WERI-Rb-1 (cell line): ENCODE results near the gene OR13J1.

Experiments
- DNase-seq: peaks from one replicate; pipeline ENCODE4 v3.0.0-alpha.2; 2020
- H3K27ac ChIP-seq: fragments of 250-450 bp; sonication (Bioruptor Pico); 2 replicates; pipeline ENCODE4 v1.5.1; 2020; ENCODE audit warnings: mild to moderate bottlenecking, moderate library complexity
- H3K27me3 ChIP-seq: fragments of 250-450 bp; sonication (Bioruptor Pico); 2 replicates; pipeline ENCODE4 v1.5.1; 2021; ENCODE audit warnings: mild to moderate bottlenecking, low read depth, moderate library complexity; ENCODE audit not compliant: insufficient read depth, severe bottlenecking
- H3K36me3 ChIP-seq: fragments of 250-450 bp; sonication (Bioruptor Pico); 2 replicates; pipeline ENCODE4 v1.5.1; 2020; ENCODE audit warnings: mild to moderate bottlenecking, moderate library complexity
- H3K4me3 ChIP-seq: 2 replicates; pipeline ENCODE4 v1.5.1; 2011; ENCODE audit warnings: low read depth, mild to moderate bottlenecking, control low read depth, low read length
- H3K9me3 ChIP-seq: fragments of 250-450 bp; sonication (Bioruptor Pico); 2 replicates; pipeline ENCODE4 v1.5.1; 2021; ENCODE audit warnings: mild to moderate bottlenecking, moderate library complexity; ENCODE audit not compliant: severe bottlenecking
- TF ChIP-seq, protein P1 (sequence below): IDR thresholded peaks from 2 replicates; pipeline ENCODE4 v1.5.1; 2011; ENCODE audit warnings: low read depth, mild to moderate bottlenecking, control low read depth, inconsistent platforms, low read length

OR13J1 gene

DNA sequence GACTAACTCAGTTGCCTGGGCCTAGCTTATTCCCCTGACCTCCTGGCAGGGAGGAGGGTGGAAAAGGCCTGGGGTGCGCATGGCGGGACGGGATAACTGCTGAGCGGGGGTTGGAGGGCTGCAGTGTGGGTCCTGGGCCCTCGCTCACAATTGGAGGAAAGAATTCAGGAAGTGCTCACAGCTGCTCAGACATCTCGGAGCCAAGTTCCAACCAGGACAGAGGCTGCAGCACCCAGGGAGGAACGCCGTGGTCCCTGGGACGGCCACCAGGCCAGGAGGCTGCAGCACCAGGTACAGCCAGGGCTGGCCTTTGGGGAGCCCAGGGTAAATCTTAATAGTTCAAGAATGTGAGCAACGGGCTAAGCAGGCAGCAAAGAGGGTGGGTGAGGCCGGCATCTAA is 39.1 kb upstream of the OR13J1 start, which contains the start of gene SPAAR:
TSS of gene SPAAR (plus strand) at position 217 of the 400 bp plus-strand sequence. CDS start 974 bp downstream, outside the sequence.
- no peak within 1 kb of the TSS for H3K4me3 ChIP-seq
- peak within 1 kb of the TSS; percentile 41 for H3K27ac ChIP-seq
- TF ChIP-seq, protein P1, sequence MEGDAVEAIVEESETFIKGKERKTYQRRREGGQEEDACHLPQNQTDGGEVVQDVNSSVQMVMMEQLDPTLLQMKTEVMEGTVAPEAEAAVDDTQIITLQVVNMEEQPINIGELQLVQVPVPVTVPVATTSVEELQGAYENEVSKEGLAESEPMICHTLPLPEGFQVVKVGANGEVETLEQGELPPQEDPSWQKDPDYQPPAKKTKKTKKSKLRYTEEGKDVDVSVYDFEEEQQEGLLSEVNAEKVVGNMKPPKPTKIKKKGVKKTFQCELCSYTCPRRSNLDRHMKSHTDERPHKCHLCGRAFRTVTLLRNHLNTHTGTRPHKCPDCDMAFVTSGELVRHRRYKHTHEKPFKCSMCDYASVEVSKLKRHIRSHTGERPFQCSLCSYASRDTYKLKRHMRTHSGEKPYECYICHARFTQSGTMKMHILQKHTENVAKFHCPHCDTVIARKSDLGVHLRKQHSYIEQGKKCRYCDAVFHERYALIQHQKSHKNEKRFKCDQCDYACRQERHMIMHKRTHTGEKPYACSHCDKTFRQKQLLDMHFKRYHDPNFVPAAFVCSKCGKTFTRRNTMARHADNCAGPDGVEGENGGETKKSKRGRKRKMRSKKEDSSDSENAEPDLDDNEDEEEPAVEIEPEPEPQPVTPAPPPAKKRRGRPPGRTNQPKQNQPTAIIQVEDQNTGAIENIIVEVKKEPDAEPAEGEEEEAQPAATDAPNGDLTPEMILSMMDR = no peak
- H3K9me3 ChIP-seq = no peaks in the 10 kb centered on the region
- no peaks in the 10 kb centered on the region for H3K27me3 ChIP-seq
- DNase-seq = no peak
- H3K36me3 ChIP-seq = no peaks in the 10 kb centered on the region

DNA sequence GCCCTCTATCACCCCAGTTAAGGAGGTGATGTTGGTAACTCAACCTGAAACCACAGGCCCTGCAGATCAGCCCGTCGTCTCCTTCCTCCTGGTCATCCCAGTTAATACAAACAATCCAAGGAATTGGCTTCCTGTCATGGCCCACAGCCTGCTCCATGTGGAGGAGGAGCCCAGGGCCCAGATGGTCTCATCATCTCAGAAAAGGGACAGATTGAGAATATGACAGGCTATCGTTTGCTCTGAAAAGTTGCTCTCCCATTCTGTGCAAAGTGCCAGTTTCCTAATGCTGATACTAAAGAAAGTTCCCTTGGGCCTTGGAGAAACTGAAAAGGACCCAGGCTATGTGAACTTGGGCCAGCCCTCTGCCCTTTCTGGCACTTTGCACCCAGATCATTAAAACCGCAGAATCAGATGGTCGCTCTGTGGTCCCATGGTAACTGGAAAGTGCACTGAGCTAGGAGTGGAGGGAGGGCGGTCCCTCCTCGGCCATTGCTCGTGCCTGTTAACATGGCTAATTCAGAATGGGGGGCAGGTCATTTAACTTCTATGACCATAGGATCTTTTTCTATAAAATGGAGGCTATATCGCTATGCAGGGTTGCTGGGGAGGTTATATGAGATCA is 38.4 kb upstream of the OR13J1 start:
- no peaks in the 10 kb centered on the region for H3K27me3 ChIP-seq
- TF ChIP-seq, protein P1 = no peak
- H3K9me3 ChIP-seq = no peaks in the 10 kb centered on the region
- no peak for DNase-seq
- H3K27ac ChIP-seq = peak overlapping the region; percentile 41
- no peaks in the 10 kb centered on the region for H3K36me3 ChIP-seq
- H3K4me3 ChIP-seq = no peak overlapping the region

DNA sequence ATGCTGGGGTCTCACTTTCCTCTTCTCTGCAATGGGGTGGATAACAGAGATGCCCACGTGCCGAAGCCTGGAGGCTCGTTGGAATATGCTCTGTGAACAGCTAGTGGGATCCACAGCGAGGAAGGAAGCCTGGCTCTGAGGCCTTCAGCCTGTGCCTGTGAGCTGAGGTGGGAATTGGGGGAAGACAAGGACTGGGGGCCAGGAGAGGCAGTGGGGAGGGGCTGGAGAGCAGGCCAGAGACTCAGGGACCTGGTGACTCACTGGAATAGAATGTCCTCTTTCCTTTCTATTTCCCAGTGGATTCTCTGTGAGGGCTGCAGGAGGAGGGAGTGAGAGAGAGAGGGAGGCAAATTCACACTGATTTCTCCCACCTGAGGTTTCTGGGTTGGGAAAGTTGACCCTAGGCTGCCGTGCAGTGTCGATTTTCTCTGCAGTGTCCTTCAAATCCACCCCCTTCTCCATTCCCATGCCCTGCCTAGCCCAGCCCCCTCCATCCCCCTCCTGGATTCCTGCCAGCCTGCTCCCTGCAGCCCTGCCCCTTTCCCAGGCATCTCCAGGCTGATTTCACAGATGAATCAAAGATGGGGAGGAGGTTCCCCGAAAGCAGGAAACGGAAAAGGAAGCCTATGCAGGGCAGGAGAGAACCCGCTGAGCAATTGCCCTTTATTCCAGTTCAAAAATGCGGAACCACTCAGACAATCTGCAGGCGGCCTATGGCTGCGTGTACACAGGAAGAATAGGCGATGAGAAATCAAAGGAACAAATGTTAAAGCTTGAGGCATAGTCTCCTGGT is 37.7 kb upstream of the OR13J1 start:
- peak overlapping the region; percentile 58 for H3K27ac ChIP-seq
- H3K27me3 ChIP-seq = no peaks in the 10 kb centered on the region
- no peaks in the 10 kb centered on the region for H3K9me3 ChIP-seq
- no peak overlapping the region for H3K4me3 ChIP-seq
- no peaks in the 10 kb centered on the region for H3K36me3 ChIP-seq
- peak; percentile 39 for DNase-seq
- TF ChIP-seq, protein P1 = no peak

DNA sequence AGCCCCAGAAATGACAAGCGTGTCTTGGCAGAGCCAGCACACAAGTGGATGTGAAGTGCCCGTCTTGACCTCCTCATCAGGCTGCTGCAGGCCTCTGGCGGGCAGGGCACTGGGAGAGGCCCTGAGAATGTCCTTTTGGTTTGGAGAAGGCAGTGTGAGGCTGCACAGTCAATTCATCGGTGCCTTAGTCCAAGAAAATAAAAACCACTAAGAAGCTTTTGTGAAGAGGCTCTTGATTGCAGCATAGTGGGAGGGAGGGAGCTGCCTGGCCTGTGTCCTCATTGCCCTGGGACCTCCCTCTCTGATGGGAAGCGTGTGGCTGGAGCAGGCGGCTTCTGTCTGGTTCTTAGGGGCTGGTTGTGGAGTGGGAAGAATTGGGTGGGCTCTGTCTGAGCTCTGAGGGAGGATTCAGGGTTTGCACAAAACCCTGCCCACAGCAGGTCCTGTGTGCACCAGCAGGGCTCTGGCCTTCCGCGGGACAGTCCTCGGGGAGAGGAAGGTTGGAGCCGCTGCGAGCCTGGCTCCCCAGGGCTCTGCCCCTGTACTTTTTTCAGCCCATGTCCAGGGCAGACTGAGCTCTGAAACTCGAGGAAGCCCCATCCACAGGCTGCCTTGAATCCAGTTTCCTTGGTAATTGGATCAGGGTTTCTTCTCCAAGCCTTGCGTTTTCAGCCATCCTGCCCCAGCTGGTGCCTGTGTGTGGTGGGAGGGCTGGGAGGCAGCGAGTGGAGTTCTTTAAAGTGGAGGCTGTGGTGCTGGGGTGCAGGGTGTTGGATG is 36.9 kb upstream of the OR13J1 start:
- peak; percentile 48 for DNase-seq
- no peak overlapping the region for H3K4me3 ChIP-seq
- H3K27ac ChIP-seq = peak overlapping the region; percentile 58
- TF ChIP-seq, protein P1 = no peak
- no peaks in the 10 kb centered on the region for H3K36me3 ChIP-seq
- H3K27me3 ChIP-seq = no peaks in the 10 kb centered on the region
- no peaks in the 10 kb centered on the region for H3K9me3 ChIP-seq

DNA sequence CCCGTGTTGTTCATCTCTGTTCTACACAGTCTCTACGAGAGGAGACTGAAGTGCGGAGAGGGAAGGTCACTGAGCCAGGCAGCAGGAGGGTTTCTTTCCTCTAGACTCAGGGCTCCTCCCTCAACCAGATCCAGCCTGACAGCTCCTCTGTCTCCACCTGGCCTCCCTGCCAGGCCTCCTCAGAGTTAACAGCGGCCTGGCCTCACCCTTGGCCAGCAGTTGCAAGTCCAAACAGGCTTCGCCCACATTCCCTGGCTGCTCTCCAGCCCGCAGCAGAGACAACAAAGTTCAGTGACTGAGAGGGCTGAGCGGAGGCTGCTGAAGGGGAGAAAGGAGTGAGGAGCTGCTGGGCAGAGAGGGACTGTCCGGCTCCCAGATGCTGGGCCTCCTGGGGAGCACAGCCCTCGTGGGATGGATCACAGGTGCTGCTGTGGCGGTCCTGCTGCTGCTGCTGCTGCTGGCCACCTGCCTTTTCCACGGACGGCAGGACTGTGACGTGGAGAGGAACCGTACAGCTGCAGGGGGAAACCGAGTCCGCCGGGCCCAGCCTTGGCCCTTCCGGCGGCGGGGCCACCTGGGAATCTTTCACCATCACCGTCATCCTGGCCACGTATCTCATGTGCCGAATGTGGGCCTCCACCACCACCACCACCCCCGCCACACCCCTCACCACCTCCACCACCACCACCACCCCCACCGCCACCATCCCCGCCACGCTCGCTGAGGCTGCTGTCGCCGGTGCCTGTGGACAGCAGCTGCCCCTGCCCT is 35.9 kb upstream of the OR13J1 start, which contains the start of gene HRCT1:
TSS of gene HRCT1 (plus strand) at position 291 of the 768 bp plus-strand sequence. CDS start at position 377, 86 bp downstream.
- Histone ChIP-seq H3K36me3 (no peaks in the 10 kb centered on the region), H3K9me3 (no peaks in the 10 kb centered on the region), H3K27me3 (no peaks in the 10 kb centered on the region), H3K4me3 (no peak within 1 kb of the TSS), H3K27ac (peak within 1 kb of the TSS; percentile 58)
- DNase-seq = no peak
- TF ChIP-seq, protein P1 = no peak
